HTR-8/SVneo (cell line): ENCODE data around the gene CDH20.

Source experiments
- DNase-seq: peaks from one replicate; pipeline ENCODE4 v3.0.0; 2011; ENCODE audit warnings: low spot score, mixed read lengths; ENCODE audit not compliant: insufficient read length
- FAIRE-seq: peaks from 2 replicates; lab custom pipeline; 2011; peaks lifted over from hg19 to GRCh38; lab: Jason Lieb, UNC

The CDH20 gene

DNA sequence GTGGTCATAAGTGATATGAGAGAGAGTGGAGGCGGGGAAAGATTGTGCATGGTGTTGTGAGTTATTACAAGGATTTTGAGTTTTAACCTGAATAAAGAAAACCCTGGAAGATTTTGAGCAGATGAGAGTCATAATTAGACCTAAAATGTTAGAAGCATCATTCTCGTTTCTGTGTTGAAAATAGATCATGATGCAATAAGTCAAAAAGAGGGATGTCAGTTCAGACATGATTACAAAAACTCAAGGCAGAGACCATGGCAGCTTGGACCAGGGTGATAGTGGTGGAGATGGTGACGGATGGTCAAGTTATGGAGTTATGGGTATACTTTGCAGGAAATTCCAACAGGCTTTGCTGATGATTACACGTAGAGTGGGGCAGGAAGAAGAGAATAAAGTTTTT lies 267.2 kb downstream of the CDH20 start:
- no peak for FAIRE-seq
- no peak for DNase-seq

DNA sequence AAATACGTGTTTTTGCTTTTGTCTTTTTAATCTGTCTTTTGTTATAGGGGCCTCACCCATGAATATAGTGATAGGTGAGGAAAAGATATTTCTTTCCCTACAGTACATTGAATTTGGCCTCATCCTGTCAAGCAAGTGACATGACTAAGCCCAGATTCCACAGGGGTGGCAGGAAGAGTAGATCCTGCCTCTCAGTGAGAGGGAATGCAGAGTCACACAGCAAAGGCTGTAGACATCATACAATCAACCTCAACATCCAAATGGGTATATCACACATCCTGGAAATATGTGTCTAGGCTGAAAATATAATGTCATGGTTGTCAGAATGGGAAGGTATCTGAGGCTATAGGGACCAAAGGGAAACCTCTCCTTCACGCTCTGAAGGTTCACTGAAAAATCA lies 269.6 kb downstream of the CDH20 start:
- DNase-seq (no peak), FAIRE-seq (no peak)
